Astrocyte (in vitro differentiated cells and primary cell): ENCODE data around the gene CPED1. TPM values are rescaled to one million over a fixed set of nuclear protein-coding genes. Genes with fewer than 3 reads are reported as not detected.
"Not testable (repeated sequence)": the region's sequence is repeated elsewhere in the genome, so short reads cannot be mapped to it uniquely, and the experiment has no call there.

ENCODE experiments used
- DNase-seq: peaks from one replicate; pipeline ENCODE4 v3.0.0-alpha.2; 2010; ENCODE audit warnings: low read depth
- FAIRE-seq: peaks from 2 replicates; lab custom pipeline; 2011; peaks lifted over from hg19 to GRCh38; lab: Jason Lieb, UNC
- H2AFZ ChIP-seq: 2 replicates; pipeline ENCODE4 v1.6.0; 2012; ENCODE audit warnings: low read depth, low read length, inconsistent platforms
- H3K27ac ChIP-seq: 2 replicates; pipeline ENCODE4 v1.5.1; 2011; ENCODE audit warnings: low read depth, low read length, inconsistent platforms
- H3K27me3 ChIP-seq: 2 replicates; pipeline ENCODE4 v1.6.0; 2011; ENCODE audit warnings: low read length, inconsistent platforms; ENCODE audit not compliant: insufficient read depth
- H3K36me3 ChIP-seq: 2 replicates; pipeline ENCODE4 v1.5.1; 2011; ENCODE audit warnings: low read length, inconsistent platforms; ENCODE audit not compliant: insufficient read depth
- H3K4me1 ChIP-seq: 2 replicates; pipeline ENCODE4 v1.5.1; 2011; ENCODE audit warnings: low read length, inconsistent platforms; ENCODE audit not compliant: insufficient read depth
- H3K4me2 ChIP-seq: 2 replicates; pipeline ENCODE4 v1.6.0; 2012; ENCODE audit warnings: low read length, inconsistent platforms
- H3K4me3 ChIP-seq: 2 replicates; pipeline ENCODE4 v1.5.1; 2011; ENCODE audit warnings: low read depth, mild to moderate bottlenecking, low read length, inconsistent platforms; ENCODE audit not compliant: insufficient read depth
- H3K79me2 ChIP-seq: 2 replicates; pipeline ENCODE4 v1.6.0; 2012; ENCODE audit warnings: mild to moderate bottlenecking, low read length, inconsistent platforms; ENCODE audit not compliant: insufficient read depth
- H3K9ac ChIP-seq: 2 replicates; pipeline ENCODE4 v1.6.0; 2012; ENCODE audit warnings: mild to moderate bottlenecking, low read length, inconsistent platforms
- H3K9me3 ChIP-seq: 2 replicates; pipeline ENCODE4 v1.5.1; 2012; ENCODE audit warnings: low read depth, mild to moderate bottlenecking, low read length, inconsistent platforms; ENCODE audit not compliant: insufficient read depth
- H4K20me1 ChIP-seq: 2 replicates; pipeline ENCODE4 v1.6.0; 2012; ENCODE audit warnings: low read length, inconsistent platforms; ENCODE audit not compliant: insufficient read depth
- H3K27ac Mint-ChIP-seq: one replicate; pipeline ENCODE4 v1.8.0; 2021; ENCODE audit warnings: mild to moderate bottlenecking, mixed read lengths; ENCODE audit not compliant: unreplicated experiment
- H3K27me3 Mint-ChIP-seq: one replicate; pipeline ENCODE4 v1.8.0; 2021; ENCODE audit warnings: low read depth, mixed read lengths; ENCODE audit not compliant: unreplicated experiment
- H3K36me3 Mint-ChIP-seq: one replicate; pipeline ENCODE4 v1.8.0; 2021; ENCODE audit warnings: low read depth, mixed read lengths; ENCODE audit not compliant: unreplicated experiment
- H3K4me1 Mint-ChIP-seq: one replicate; pipeline ENCODE4 v1.8.0; 2021; ENCODE audit warnings: low read depth, mixed read lengths; ENCODE audit not compliant: unreplicated experiment
- H3K4me3 Mint-ChIP-seq: one replicate; pipeline ENCODE4 v1.8.0; 2021; ENCODE audit warnings: mild to moderate bottlenecking, moderate library complexity, mixed read lengths; ENCODE audit not compliant: unreplicated experiment
- H3K9me3 Mint-ChIP-seq: one replicate; pipeline ENCODE4 v1.8.0; 2021; ENCODE audit warnings: mild to moderate bottlenecking, mixed read lengths; ENCODE audit not compliant: unreplicated experiment
- EZH2 ChIP-seq: IDR thresholded peaks from 2 replicates; pipeline ENCODE4 v1.6.1; 2012; ENCODE audit warnings: mild to moderate bottlenecking, low read length, inconsistent platforms; ENCODE audit not compliant: insufficient read depth
- total RNA-seq: library from RNA; stranded (reverse); gene quantifications from 2 replicates; pipeline ENCODE4 v1.2.1, GENCODE V29; 2021
- TF ChIP-seq, protein P1 (sequence below): IDR thresholded peaks from 2 replicates; pipeline ENCODE4 v1.5.1; 2011; ENCODE audit warnings: low read depth, mild to moderate bottlenecking, inconsistent platforms, low read length, moderate library complexity; ENCODE audit not compliant: insufficient read depth

CPED1 gene
- total RNA-seq, 1 donor from 2014 or later = 6.1 TPM

- Histone ChIP-seq H3K27ac (no peak overlapping the region), H3K9ac (no peak overlapping the region), H2AFZ (no peak overlapping the region), H3K4me3 (no peak overlapping the region), H3K27me3 (no peaks in the 10 kb centered on the region), H3K36me3 (no peaks in the 10 kb centered on the region), H4K20me1 (no peaks in the 10 kb centered on the region), H3K4me1 (peaks cover 8% of the 10 kb centered on the region), H3K79me2 (no peaks in the 10 kb centered on the region), H3K9me3 (no peaks in the 10 kb centered on the region), H3K4me2 (no peak overlapping the region)
- no peak overlapping the region for H3K4me3 Mint-ChIP-seq
- no peak overlapping the region for H3K27ac Mint-ChIP-seq
- FAIRE-seq (no peak), DNase-seq (no peak)
- peaks cover 2% of the 10 kb centered on the region for H3K9me3 Mint-ChIP-seq
- peaks cover 12% of the 10 kb centered on the region for H3K4me1 Mint-ChIP-seq
- H3K27me3 Mint-ChIP-seq = no peaks in the 10 kb centered on the region
- H3K36me3 Mint-ChIP-seq = no peaks in the 10 kb centered on the region
- no peak for TF ChIP-seq EZH2
- TF ChIP-seq, protein P1, sequence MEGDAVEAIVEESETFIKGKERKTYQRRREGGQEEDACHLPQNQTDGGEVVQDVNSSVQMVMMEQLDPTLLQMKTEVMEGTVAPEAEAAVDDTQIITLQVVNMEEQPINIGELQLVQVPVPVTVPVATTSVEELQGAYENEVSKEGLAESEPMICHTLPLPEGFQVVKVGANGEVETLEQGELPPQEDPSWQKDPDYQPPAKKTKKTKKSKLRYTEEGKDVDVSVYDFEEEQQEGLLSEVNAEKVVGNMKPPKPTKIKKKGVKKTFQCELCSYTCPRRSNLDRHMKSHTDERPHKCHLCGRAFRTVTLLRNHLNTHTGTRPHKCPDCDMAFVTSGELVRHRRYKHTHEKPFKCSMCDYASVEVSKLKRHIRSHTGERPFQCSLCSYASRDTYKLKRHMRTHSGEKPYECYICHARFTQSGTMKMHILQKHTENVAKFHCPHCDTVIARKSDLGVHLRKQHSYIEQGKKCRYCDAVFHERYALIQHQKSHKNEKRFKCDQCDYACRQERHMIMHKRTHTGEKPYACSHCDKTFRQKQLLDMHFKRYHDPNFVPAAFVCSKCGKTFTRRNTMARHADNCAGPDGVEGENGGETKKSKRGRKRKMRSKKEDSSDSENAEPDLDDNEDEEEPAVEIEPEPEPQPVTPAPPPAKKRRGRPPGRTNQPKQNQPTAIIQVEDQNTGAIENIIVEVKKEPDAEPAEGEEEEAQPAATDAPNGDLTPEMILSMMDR = no peak
Observed at GRCh38 chr7:121072826-121073225, 84.3 kb downstream of the CPED1 start.

- Histone ChIP-seq H3K36me3 (no peaks in the 10 kb centered on the region), H3K4me1 (peaks cover 8% of the 10 kb centered on the region), H4K20me1 (no peaks in the 10 kb centered on the region), H3K4me2 (no peak overlapping the region), H3K27ac (no peak overlapping the region), H3K4me3 (no peak overlapping the region), H3K27me3 (no peaks in the 10 kb centered on the region), H3K9me3 (no peaks in the 10 kb centered on the region), H3K9ac (no peak overlapping the region), H2AFZ (no peak overlapping the region), H3K79me2 (no peaks in the 10 kb centered on the region)
- TF ChIP-seq EZH2 = no peak
- TF ChIP-seq, protein P1 = no peak
- Mint-ChIP-seq H3K4me1 (peaks cover 12% of the 10 kb centered on the region), H3K27ac (no peak overlapping the region), H3K4me3 (no peak overlapping the region), H3K27me3 (no peaks in the 10 kb centered on the region), H3K9me3 (peaks cover 2% of the 10 kb centered on the region), H3K36me3 (no peaks in the 10 kb centered on the region)
- DNase-seq = no peak
- FAIRE-seq = no peak
Observed at GRCh38 chr7:121073463-121074099, 85.1 kb downstream of the CPED1 start.

DNA sequence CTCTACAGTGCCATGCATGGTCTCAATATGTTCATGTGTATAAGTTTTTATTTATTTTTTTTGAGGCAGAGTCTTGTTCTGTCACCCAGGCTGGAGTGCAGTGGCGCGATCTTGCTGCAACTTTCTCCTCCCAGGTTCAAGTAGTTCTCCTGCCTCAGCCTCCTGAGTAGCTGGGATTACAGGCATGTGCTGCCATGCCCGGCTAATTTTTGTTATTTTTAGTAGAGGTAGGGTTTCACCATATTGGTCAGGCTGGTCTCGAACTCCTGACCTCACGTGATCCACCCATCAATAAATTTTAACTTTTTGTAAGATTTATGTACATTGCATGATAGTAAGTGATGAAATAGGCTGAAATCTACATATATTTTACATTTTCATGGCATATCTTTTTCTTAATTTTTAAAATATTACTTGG lies 86.9 kb downstream of the CPED1 start:
- FAIRE-seq, H3K9me3 Mint-ChIP-seq, H3K4me1 ChIP-seq, H3K36me3 ChIP-seq, H3K4me2 ChIP-seq, H3K27ac Mint-ChIP-seq, H3K27me3 ChIP-seq, H3K9me3 ChIP-seq, H3K4me3 Mint-ChIP-seq, H3K27me3 Mint-ChIP-seq, H4K20me1 ChIP-seq, H3K27ac ChIP-seq, DNase-seq, H3K36me3 Mint-ChIP-seq, H3K4me3 ChIP-seq, H3K9ac ChIP-seq, H2AFZ ChIP-seq, H3K79me2 ChIP-seq: not testable (repeated sequence)
- peaks cover 15% of the 10 kb centered on the region for H3K4me1 Mint-ChIP-seq
